GM12878 (cell line): ENCODE measurements around the gene KNTC1. TPM values are rescaled to one million over a fixed set of nuclear protein-coding genes. Genes with fewer than 3 reads are reported as not detected.

Source experiments
- CBFB ChIP-seq: IDR thresholded peaks from 2 replicates; pipeline ENCODE4 v1.6.1; 2016; ENCODE audit warnings: antibody characterized with exemption, low read depth
- CBX5 ChIP-seq: sonication (generic); IDR thresholded peaks from 2 replicates; pipeline ENCODE4 v1.6.1; 2016; ENCODE audit warnings: low read depth, moderate library complexity, mild to moderate bottlenecking, inconsistent platforms
- CEBPB ChIP-seq, 2 experiments: fragments of 150-350 bp in 1 of 2; IDR thresholded peaks; 2 replicates each; pipeline ENCODE4 v1.6.1; 2012 to 2014; ENCODE audit warnings: low read depth in 2 of 2, low read length in 2 of 2, borderline replicate concordance in 1 of 2, inconsistent platforms in 1 of 2
- EP300 ChIP-seq, 2 experiments: fragments of 150-350 bp in 1 of 2; IDR thresholded peaks; 2 replicates each; pipeline ENCODE4 v1.6.1; 2011 to 2012; ENCODE audit warnings: low read depth in 2 of 2, low read length in 2 of 2, borderline replicate concordance in 1 of 2, improper control_type of control experiment in 1 of 2, inconsistent platforms in 1 of 2; ENCODE audit not compliant: control insufficient read depth in 1 of 2
- ESRRA ChIP-seq: IDR thresholded peaks from 2 replicates; pipeline ENCODE4 v1.6.1; 2012; ENCODE audit warnings: mild to moderate bottlenecking, low read length, improper control_type of control experiment
- IKZF2 ChIP-seq, 2 experiments: fragments of 450-650 bp; IDR thresholded peaks; 2 replicates each; pipeline ENCODE4 v1.6.1; 2017; ENCODE audit warnings: mild to moderate bottlenecking in 2 of 2, moderate library complexity in 2 of 2
- IRF4 ChIP-seq: IDR thresholded peaks from 2 replicates; pipeline ENCODE4 v1.6.1; 2011; ENCODE audit warnings: low read depth, low read length
- JUNB ChIP-seq: IDR thresholded peaks from 2 replicates; pipeline ENCODE4 v1.6.1; 2016; ENCODE audit warnings: antibody characterized with exemption, mild to moderate bottlenecking
- MTA2 ChIP-seq: fragments of 450-650 bp; IDR thresholded peaks from 2 replicates; pipeline ENCODE4 v1.6.1; 2016; ENCODE audit warnings: low read depth, mild to moderate bottlenecking, moderate library complexity
- NBN ChIP-seq: fragments of 450-650 bp; IDR thresholded peaks from 2 replicates; pipeline ENCODE4 v1.6.1; 2016
- PKNOX1 ChIP-seq: fragments of 450-650 bp; IDR thresholded peaks from 2 replicates; pipeline ENCODE4 v1.6.1; 2016; ENCODE audit warnings: mild to moderate bottlenecking
- SIN3A ChIP-seq: IDR thresholded peaks from 2 replicates; pipeline ENCODE4 v1.6.1; 2012; ENCODE audit warnings: low read depth, low read length, improper control_type of control experiment
- SKIL ChIP-seq: fragments of 450-650 bp; IDR thresholded peaks from 2 replicates; pipeline ENCODE4 v1.6.1; 2017; ENCODE audit warnings: mild to moderate bottlenecking, low read depth, inconsistent platforms; ENCODE audit not compliant: poor library complexity, severe bottlenecking
- SMARCA5 ChIP-seq: fragments of 450-650 bp; IDR thresholded peaks from 2 replicates; pipeline ENCODE4 v1.6.1; 2017; ENCODE audit warnings: mild to moderate bottlenecking
- TARDBP ChIP-seq: IDR thresholded peaks from 2 replicates; pipeline ENCODE4 v1.6.1; 2016; ENCODE audit warnings: borderline replicate concordance
- ZBED1 ChIP-seq: IDR thresholded peaks from 2 replicates; pipeline ENCODE4 v1.6.1; 2016; ENCODE audit warnings: borderline replicate concordance
- ZNF217 ChIP-seq: fragments of 450-650 bp; IDR thresholded peaks from 2 replicates; pipeline ENCODE4 v1.6.1; 2017; ENCODE audit warnings: antibody characterized with exemption, mild to moderate bottlenecking
- polyA plus RNA-seq, 11 experiments: library from polyadenylated mRNA; depleted of rRNA in 4 of 11; unstranded in 6 of 11; stranded (reverse) in 5 of 11; fragments of >200 nt; fragmentation: Nextera tagmentation in 4 of 11; fragmentation: Illumina TruSeq in 1 of 11; extraction: Ambion mirVana in 4 of 11; extraction: Trizol in 1 of 11; gene quantifications; 1 replicate in 1 of 11; 2 replicates in 10 of 11; pipeline versions ENCODE4 v1.2.1 to v1.2.3, GENCODE V29; 2011 to 2016; ENCODE audit warnings: inconsistent platforms in 2 of 11, missing spikeins in 2 of 11, low read depth in 1 of 11
- total RNA-seq, 4 experiments: library from RNA; depleted of rRNA in 3 of 4; stranded (reverse); fragments of >200 nt in 3 of 4; fragmentation: Illumina TruSeq in 1 of 4; extraction: Trizol in 1 of 4; gene quantifications; 2 replicates each; pipeline versions ENCODE4 v1.2.1 to v1.2.3, GENCODE V29; 2013 to 2021
- TF ChIP-seq, protein P1 (sequence below): IDR thresholded peaks from 2 replicates; pipeline ENCODE4 v1.6.1; 2011; ENCODE audit warnings: low read depth, low read length, improper control_type of control experiment, borderline replicate concordance
- TF ChIP-seq, protein P2 (sequence below): fragments of 450-650 bp; IDR thresholded peaks from 2 replicates; pipeline ENCODE4 v1.6.1; 2016; ENCODE audit warnings: mild to moderate bottlenecking
- TF ChIP-seq, protein P3 (sequence below): fragments of 450-650 bp; conservative IDR thresholded peaks from 2 replicates; pipeline ENCODE4 v1.6.1; 2017; ENCODE audit warnings: mild to moderate bottlenecking, moderate library complexity

KNTC1 gene
- total and polyA plus RNA-seq, 10 of the 15 experiments (the other 5 are each of a cell fraction or from before 2014, with no cell fraction given): 37.2 to 118 (median 76.3) TPM

- TF ChIP-seq EP300 (IDR thresholded peaks at IDR 0.05; ENCODE audit: borderline replicate concordance in 1 of 2, control insufficient read depth in 1 of 2, low read depth in 2 of 2, low read length in 2 of 2): no peak
- 0 out of 2 replicates have a peak, but pooled peaks have one; percentile 50 for TF ChIP-seq NBN
- TF ChIP-seq IKZF2 (IDR thresholded peaks at IDR 0.05): peak in 1 of 2 experiments; percentile 56; a peak in 2 of 4 replicates
- TF ChIP-seq, protein P1, sequence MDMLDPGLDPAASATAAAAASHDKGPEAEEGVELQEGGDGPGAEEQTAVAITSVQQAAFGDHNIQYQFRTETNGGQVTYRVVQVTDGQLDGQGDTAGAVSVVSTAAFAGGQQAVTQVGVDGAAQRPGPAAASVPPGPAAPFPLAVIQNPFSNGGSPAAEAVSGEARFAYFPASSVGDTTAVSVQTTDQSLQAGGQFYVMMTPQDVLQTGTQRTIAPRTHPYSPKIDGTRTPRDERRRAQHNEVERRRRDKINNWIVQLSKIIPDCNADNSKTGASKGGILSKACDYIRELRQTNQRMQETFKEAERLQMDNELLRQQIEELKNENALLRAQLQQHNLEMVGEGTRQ: no peak
- no peak for TF ChIP-seq SIN3A
- TF ChIP-seq IRF4: no peak
- TF ChIP-seq, protein P2, sequence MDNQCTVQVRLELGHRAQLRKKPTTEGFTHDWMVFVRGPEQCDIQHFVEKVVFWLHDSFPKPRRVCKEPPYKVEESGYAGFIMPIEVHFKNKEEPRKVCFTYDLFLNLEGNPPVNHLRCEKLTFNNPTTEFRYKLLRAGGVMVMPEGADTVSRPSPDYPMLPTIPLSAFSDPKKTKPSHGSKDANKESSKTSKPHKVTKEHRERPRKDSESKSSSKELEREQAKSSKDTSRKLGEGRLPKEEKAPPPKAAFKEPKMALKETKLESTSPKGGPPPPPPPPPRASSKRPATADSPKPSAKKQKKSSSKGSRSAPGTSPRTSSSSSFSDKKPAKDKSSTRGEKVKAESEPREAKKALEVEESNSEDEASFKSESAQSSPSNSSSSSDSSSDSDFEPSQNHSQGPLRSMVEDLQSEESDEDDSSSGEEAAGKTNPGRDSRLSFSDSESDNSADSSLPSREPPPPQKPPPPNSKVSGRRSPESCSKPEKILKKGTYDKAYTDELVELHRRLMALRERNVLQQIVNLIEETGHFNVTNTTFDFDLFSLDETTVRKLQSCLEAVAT: 0 out of 2 replicates have a peak, but pooled peaks have one; percentile 38
- TF ChIP-seq, protein P3, sequence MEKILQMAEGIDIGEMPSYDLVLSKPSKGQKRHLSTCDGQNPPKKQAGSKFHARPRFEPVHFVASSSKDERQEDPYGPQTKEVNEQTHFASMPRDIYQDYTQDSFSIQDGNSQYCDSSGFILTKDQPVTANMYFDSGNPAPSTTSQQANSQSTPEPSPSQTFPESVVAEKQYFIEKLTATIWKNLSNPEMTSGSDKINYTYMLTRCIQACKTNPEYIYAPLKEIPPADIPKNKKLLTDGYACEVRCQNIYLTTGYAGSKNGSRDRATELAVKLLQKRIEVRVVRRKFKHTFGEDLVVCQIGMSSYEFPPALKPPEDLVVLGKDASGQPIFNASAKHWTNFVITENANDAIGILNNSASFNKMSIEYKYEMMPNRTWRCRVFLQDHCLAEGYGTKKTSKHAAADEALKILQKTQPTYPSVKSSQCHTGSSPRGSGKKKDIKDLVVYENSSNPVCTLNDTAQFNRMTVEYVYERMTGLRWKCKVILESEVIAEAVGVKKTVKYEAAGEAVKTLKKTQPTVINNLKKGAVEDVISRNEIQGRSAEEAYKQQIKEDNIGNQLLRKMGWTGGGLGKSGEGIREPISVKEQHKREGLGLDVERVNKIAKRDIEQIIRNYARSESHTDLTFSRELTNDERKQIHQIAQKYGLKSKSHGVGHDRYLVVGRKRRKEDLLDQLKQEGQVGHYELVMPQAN: no peak
- TF ChIP-seq MTA2: 0 out of 2 replicates have a peak, but pooled peaks have one; percentile 33
- TF ChIP-seq ESRRA: no peak
- TF ChIP-seq SKIL: peak; percentile 33
- TF ChIP-seq JUNB: no peak
- no peak for TF ChIP-seq TARDBP
- no peak for TF ChIP-seq CBX5
- peak; percentile 95 for TF ChIP-seq SMARCA5
- TF ChIP-seq PKNOX1: no peak
- TF ChIP-seq ZNF217: peak; percentile 62
- no peak for TF ChIP-seq ZBED1
- 0 out of 2 replicates have a peak, but pooled peaks have one; percentile 42 for TF ChIP-seq CBFB
- TF ChIP-seq CEBPB (IDR thresholded peaks at IDR 0.05; ENCODE audit: borderline replicate concordance in 1 of 2, low read depth in 2 of 2, low read length in 2 of 2): no peak
Measured at GRCh38 chr12:122544537-122544936, 17.5 kb downstream of the KNTC1 start (continued).
